GM19035 (cell line): Measurements from ENCODE around the gene C2orf80.
"Not testable (repeated sequence)": the region's sequence is repeated elsewhere in the genome, so short reads cannot be mapped to it uniquely, and the experiment has no call there.

Experiments used
- ATAC-seq: cut with Tn5 transposase; IDR thresholded peaks from one replicate; pipeline ENCODE4 v1.9.1; 2021; ENCODE audit not compliant: unreplicated experiment

The C2orf80 gene

DNA sequence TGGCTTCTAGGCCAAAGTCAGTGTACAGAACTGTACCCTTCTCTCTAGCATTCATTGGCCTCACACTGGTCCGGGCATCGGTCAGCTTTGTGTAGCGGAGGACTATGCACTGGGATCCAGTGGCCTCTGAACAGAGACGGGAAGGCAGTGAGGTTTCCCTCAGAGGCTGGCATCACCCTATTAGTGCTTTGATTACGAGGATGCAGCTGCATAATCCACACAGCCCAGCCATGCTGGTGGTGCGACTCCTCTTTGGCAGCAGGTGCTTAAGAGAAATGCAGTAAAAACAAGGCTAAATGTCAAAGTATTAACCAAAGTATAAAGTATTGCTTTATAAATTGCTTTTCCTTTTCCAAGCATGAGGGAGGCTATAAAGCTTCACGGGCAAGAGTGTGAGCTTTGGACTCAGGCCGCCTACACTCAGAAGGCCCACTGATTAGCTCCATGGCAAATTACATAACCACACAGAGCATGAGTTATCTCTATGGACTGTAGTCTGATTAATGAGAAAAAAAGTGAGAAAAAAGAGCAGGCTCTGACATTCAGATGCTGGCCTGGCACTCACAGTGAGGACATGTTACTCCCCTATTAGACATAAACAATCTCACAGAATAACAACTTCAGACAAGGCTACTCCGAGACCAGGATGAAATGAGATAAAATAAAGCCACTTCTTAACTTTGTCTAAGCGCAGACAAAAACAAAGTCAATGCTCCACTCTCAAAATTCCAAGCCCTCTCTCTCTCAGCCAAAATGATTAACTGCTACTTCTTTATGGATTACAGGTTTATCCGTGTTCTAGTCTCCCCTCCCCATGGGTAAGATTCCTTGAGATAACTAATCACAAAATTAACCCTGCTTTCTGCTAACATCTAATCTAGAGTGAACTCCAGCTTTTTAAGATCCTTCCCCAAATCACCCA lies 53.8 kb downstream of the C2orf80 start:
- no peak for ATAC-seq

DNA sequence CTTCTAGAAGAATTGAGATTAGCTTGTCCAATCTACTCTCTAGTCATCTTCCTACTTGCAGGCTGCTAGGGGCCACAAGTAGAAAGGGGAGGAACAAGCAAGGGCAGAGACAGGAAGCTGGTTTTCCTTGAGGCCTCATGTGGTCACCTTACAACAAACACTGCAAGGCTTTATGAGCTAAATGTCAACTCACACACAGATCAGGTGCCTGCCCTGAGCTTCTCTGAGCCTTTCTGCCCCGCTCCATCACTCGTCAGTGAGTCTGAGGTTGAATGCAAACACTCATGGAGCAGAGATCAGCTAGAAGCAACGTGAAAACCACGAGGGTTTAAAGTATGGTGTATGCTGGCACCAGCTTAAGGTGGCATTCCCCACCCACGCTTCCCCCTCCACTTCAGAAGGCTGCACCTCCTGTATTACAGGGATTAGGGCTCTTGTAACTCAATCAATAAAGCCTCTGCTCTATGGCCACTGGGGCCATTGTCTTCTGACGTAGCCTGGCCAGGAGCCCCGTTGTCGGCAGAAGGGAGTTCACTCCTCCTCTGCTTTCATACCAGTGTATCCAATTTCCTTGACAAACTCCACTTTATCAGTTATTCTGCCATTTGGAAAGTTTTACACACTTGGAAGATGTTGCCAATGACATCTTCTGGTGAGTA lies 54.8 kb downstream of the C2orf80 start:
- no peak for ATAC-seq

DNA sequence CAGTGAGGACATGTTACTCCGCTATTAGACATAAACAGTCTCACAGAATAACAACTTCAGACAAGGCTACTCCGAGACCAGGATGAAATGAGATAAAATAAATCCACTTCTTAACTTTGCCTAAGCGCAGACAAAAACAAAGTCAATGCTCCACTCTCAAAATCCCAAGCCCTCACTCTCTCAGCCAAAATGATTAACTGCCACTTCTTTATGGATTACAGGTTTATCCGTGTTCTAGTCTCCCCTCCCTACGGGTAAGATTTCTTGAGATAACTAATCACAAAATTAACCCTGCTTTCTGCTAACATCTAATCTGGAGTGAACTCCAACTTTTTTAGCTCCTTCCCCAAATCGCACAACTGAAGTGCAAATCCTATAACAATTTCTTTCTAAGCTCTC lies 59.1 kb downstream of the C2orf80 start:
- ATAC-seq: no peak

DNA sequence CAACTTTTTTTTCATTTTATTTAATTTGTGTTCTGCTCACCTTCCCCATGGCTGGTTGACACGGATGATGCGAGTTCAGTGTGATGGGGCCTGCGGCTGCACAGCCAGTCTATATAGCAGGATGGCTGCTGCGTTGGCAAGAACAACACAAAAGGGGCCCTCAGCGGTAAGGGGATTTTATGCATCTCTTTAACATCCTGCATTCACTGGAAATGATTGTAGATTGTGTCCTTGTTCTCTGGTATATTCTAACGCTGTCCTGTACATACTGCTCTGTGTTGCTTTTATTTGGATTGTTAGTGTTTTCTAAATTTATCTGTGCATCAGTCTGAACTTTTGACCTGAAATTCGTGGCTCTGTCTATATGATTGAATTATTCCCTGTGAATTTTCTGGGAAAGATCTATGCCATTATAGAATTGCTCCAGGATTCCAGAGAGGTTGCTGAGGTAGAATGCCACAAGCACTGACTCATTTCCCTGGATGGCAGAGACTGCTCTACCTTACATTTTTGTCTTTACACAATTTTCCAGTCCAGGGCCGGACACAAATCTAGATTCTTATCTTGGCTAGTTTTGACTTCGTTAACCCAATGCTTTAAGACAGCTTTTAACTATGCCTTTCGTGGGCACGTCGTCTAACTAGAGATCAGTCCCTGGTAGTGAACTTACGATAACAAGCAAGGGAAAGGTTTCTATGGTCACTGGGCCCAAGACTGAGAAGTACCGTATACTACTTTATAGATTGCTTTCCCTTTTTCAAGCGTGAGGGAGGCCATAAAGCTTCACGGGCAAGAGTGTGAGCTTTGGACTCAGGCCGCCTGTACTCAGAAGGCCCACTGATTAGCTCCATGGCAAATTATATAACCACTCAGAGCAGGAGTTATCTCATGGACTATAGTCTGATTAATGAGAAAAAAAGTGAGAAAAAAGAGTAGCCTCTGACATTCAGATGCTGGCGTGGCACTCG lies 59.8 kb downstream of the C2orf80 start, which contains the start of gene CRYGC:
CRYGC (minus strand) TSS at position 85 of the 968 bp plus-strand sequence; CDS start at position 49, 36 bp downstream.
- no peak for ATAC-seq

DNA sequence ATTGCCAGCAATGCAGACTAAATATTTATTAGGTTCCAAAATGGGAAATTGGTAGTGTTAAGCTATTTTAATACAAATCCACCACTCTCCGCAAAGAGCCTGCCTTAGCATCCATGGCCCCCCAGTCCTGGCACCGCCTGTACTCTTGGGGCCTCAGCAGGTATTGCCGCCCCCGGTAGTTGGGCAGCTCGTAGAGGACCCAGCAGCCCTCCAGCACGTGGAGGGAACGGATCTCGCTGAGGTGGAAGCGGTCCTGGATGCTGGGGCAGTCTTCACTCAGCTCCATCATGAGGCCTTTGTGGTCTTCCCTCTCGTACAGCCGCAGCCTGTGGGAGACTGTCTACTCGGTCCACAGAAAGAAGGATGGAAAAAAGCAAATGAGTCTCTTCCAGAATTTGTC lies 61.7 kb downstream of the C2orf80 start:
- no peak for ATAC-seq

DNA sequence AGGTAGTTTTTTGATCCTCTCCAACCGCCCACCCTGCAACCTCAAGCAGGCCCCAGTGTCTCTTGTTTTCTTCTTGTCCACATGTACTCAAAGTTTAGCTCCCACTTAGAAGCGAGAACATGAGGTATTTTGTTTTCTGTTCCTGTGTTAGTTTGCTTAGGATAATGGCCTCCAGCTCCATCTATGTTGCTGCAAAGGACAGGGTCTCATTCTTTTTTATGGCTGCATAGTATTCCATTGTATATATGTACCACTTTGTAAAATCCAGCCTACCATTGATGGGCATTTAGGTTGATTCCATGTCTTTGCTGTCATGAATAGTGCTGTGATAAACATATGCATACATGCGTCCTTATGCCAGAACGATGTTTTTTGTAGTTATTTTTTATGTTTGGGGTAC lies 62.7 kb downstream of the C2orf80 start:
- ATAC-seq: no peak

DNA sequence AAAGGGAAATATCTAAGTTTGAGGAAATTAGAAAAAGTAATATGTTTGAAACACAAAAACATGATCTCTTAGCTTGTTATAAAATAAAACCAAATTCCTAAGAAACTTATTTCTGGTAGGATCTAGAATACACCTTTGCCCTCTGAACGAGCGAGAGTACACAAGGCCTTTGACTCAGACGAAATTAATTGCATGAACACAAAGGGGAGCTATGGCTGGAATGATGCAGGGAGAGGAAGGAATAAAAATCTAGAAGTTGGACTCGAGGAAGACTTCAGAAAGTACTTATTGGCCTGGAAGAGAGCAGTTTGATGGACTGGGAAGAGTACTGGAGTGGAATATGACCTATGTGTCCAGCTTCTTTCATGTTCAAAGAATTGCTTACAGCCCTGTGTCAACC lies 64.6 kb downstream of the C2orf80 start:
- no peak for ATAC-seq

DNA sequence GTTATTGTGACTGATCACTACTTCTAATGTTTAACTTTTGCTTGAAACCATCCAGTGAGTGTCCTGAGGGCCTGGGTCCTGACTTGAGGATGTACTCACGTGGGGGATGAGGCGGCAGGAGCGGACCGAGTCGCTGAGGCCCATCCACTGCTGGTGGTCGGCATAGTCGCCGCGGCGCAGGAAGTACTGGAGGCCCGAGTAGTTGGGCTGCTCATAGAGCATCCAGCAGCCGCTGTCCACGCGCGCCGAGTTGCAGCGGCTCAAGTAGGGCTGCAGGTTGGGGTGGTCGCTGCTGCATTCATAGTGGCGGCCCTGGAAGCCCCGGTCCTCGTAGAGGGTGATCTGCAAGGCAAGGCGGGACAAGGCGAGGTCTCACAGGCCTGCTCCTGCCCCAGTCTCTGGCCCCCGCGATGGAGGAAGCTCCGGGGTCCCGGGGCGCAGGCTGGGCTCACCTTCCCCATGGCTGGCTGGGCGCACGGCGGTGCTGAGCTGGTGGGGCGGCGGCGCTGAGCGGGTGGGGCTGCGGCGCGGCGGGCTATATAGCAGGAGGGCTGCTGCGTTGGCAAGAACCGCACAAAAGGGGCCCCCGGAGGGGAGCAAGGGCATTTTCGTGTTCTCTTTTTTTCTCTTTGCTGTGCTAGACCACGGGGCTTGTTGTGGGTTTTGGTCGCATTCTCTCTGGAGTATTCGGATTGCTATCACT lies 65.7 kb downstream of the C2orf80 start, which contains the start of gene CRYGD:
CRYGD (minus strand) TSS at position 512 of the 703 bp plus-strand sequence; CDS start at position 461, 51 bp downstream.
- not testable (repeated sequence) for ATAC-seq

DNA sequence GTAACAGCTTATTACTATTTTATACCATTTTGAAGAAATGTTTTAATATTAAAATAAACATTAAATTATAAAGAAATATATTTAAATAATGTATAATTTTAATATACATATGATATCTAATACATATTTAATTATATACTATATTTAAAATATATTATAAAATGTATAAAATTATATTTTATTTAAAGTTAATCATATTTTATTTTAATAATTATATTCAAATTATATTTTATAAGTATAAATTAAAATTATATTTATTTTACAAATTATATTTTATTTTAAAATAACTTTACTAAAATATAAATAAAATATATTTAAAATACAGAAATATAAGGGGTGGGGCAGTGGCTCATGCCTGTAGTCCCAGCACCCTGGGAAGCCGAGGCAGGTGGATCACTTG lies 67.6 kb downstream of the C2orf80 start:
- ATAC-seq: no peak

DNA sequence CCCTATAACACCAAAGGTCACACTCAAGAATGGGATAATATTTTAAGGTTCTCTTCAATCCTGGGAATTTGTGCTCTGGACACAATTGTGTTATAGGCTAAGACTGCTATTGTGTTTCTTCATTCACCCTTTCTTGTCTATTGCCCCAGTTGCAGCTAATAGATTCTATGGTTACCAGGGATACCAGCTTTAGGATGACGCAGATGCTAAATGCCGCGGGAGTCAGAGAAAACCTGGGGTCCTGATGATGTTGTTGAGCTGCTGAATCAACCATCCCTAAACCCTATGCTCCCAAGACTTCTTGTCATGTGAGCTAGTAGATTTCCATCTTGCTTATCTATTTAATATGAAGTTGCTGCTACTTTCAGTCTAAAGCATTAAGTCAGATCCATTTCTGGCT lies 70.9 kb downstream of the C2orf80 start:
- no peak for ATAC-seq

DNA sequence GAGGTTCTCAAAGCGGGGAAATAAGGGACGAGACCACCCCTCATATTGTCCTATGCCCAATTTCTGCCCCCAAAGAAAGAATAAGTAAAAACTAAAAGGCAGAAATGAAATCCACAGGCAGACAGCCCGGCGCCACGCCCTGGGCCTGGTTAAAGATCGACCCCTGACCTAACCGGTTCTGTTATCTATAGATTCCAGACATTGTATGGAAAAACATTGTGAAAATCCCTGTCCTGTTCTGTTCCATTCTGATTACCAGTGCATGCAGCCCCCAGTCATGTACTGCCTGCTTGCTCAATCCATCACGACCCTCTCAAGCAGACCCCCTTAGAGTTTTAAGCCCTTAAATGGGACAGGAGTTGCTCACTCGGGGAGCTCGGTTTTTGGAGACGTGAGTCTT lies 72.4 kb downstream of the C2orf80 start:
- ATAC-seq: not testable (repeated sequence)
